Measurements from ENCODE around the gene AGPAT3. TPM values are rescaled to one million over a fixed set of nuclear protein-coding genes. Genes with fewer than 3 reads are reported as not detected.

Gene AGPAT3
- total and polyA plus RNA-seq, 3 donors from 2014 or later = 64.5 to 77.5 (median 69.8) TPM

- peak; percentile 31 for DNase-seq
These were observed 108.0 kb downstream of the AGPAT3 start for GRCh38 chr21:43972850-43973633.

DNA sequence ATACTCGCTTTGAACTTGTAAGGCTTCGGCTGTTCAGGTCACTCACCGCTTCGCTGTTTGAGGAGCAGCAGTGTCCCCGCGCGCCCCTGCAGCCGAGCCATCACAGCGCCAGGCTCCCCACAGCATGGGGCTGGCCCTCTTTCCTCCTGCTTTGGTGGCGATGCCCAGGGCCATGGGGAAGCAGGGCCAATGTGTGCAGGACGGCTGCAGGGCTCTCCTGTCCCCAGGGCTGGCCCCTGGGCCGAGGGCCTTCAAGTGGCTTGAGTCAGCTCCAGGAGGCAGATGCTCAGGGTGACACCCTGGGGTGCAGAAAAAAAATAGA is 108.6 kb downstream of the AGPAT3 start:
- H3K9me3 ChIP-seq = no peaks in the 10 kb centered on the region
- H3K4me1 ChIP-seq = peaks cover 4% of the 10 kb centered on the region
- no peak for DNase-seq
- H3K27me3 ChIP-seq = no peaks in the 10 kb centered on the region
- H3K4me3 ChIP-seq = no peak overlapping the region
- 71 to 72% methylated on average over 5 to 12 of the region's 12 CpGs for WGBS, 2 donors
- H3K36me3 ChIP-seq (ENCODE audit: low read depth, missing control alignments) = no peaks in the 10 kb centered on the region
- intact Hi-C loops (cut with DNase I; ENCODE audit: low total_unique reads) = no loop called here
- H3K27ac ChIP-seq = peak overlapping the region in 1 of 2 donors; percentile 22
- TF ChIP-seq POLR2A (IDR thresholded peaks at IDR 0.05) (no peak), CTCF (IDR thresholded peaks at IDR 0.05) (no peak)

More at GRCh38 chr21:43972850-43973633, 108.0 kb downstream of the AGPAT3 start:
- H3K4me3 ChIP-seq = no peak overlapping the region
- H3K27me3 ChIP-seq = no peaks in the 10 kb centered on the region
- WGBS, 2 donors = 47 to 64% methylated on average over 10 to 29 of the region's 29 CpGs
- peak overlapping the region in 1 of 2 donors; percentile 22 for H3K27ac ChIP-seq
- peaks cover 4% of the 10 kb centered on the region for H3K4me1 ChIP-seq
- intact Hi-C loops (cut with DNase I; ENCODE audit: low total_unique reads) = no loop called here
- TF ChIP-seq POLR2A (IDR thresholded peaks at IDR 0.05) = no peak
- no peak for TF ChIP-seq CTCF (IDR thresholded peaks at IDR 0.05)
- no peaks in the 10 kb centered on the region for H3K9me3 ChIP-seq
- no peaks in the 10 kb centered on the region for H3K36me3 ChIP-seq (ENCODE audit: low read depth, missing control alignments)

- intact Hi-C loops (cut with DNase I; ENCODE audit: low total_unique reads) = no loop called here
- no peaks in the 10 kb centered on the region for H3K27me3 ChIP-seq
- TF ChIP-seq CTCF (IDR thresholded peaks at IDR 0.05) (no peak), POLR2A (IDR thresholded peaks at IDR 0.05) (no peak)
- WGBS, 2 donors = 75 to 78% methylated on average over 14 to 16 of the region's 16 CpGs
- no peak overlapping the region for H3K27ac ChIP-seq
- H3K4me3 ChIP-seq = no peak overlapping the region
- no peaks in the 10 kb centered on the region for H3K9me3 ChIP-seq
- H3K4me1 ChIP-seq = peaks cover 4% of the 10 kb centered on the region
- no peak for DNase-seq
- H3K36me3 ChIP-seq (ENCODE audit: low read depth, missing control alignments) = no peaks in the 10 kb centered on the region
These were observed 109.9 kb downstream of the AGPAT3 start for GRCh38 chr21:43974791-43975468.

DNA sequence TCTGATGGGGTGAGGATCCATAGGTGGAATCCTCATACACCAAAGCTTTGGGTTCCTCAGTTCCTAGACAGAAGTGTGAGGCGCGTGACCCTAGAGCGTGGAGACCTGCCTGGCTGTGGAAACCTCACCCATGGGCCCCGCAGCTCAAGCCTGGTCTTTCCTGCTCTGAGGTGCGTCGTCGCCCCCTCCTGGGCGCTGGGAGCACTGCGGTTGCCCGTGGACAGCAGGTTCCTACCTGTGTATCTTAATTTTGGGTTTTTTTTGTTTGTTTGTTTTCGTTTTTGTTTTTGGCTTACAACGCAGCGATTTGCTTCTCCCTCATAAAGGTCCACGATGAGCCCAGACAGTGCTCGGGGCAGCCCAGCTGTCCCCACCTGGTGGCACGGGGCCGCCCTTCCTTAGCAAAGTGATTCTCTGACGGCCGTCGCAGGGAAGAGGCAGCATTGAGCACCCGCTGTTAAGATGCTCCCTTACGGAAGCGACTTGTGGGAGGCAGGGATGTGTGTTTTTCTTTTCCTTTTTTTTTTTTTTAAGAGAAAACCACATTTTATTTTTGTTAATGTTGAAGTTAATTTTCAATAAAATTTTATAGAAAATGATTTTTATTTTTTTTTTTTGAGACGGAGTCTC is 110.6 kb downstream of the AGPAT3 start:
- H3K27ac ChIP-seq = no peak overlapping the region
- H3K36me3 ChIP-seq (ENCODE audit: low read depth, missing control alignments) = no peaks in the 10 kb centered on the region
- no peaks in the 10 kb centered on the region for H3K27me3 ChIP-seq
- H3K9me3 ChIP-seq = no peaks in the 10 kb centered on the region
- peaks cover 4% of the 10 kb centered on the region for H3K4me1 ChIP-seq
- no peak overlapping the region for H3K4me3 ChIP-seq
- DNase-seq = peak; percentile 90
- WGBS, 2 donors = 36 to 42% methylated on average over 24 of the region's 24 CpGs
- TF ChIP-seq CTCF (IDR thresholded peaks at IDR 0.05) (peak; percentile 78 to 92 (median 82)), POLR2A (IDR thresholded peaks at IDR 0.05) (no peak)
- intact Hi-C loops (cut with DNase I; ENCODE audit: low total_unique reads) = no loop called here

Data from testis (tissue), 3 donors.